Measurements from ENCODE around the gene ADCK1.

Gene ADCK1

GRCh38 chr14:77760381-77761204, 39.3 kb upstream of the ADCK1 start, which contains the start of gene SNW1:
Gene SNW1, minus strand, starts transcription at chr14:77761156. Its CDS starts 29 bp downstream, at chr14:77761127.
- Histone ChIP-seq H3K27me3 (ENCODE audit: low read depth, low read length) (no peaks in the 10 kb centered on the region), H3K79me2 (ENCODE audit: low read length) (peaks cover 54% of the 10 kb centered on the region), H3K4me2 (ENCODE audit: low read length) (peak within 1 kb of the TSS; percentile 86), H2AFZ (ENCODE audit: low read depth, low read length) (peak within 1 kb of the TSS; percentile 96), H3K4me1 (ENCODE audit: low read length) (peaks cover 10% of the 10 kb centered on the region; the same call in 1 of the 2 replicates), H4K20me1 (ENCODE audit: insufficient read depth, low read length) (peaks cover 16% of the 10 kb centered on the region; the same call in 1 of the 2 replicates), H3K4me3 (ENCODE audit: low read length) (peak within 1 kb of the TSS; percentile 88), H3K9ac (ENCODE audit: low read length) (peak within 1 kb of the TSS; percentile 90), H3K9me3 (ENCODE audit: insufficient read depth, low read length) (no peaks in the 10 kb centered on the region), H3K27ac (ENCODE audit: low read length) (peak within 1 kb of the TSS; percentile 73), H3K36me3 (replicated peaks; ENCODE audit: low read depth, low read length) (peaks cover 13% of the 10 kb centered on the region)
- TF ChIP-seq EZH2phosphoT487 (IDR thresholded peaks at IDR 0.05; ENCODE audit: low read depth) (no peak), CTCF (IDR thresholded peaks at IDR 0.05; ENCODE audit: low read depth, low read length) (no peak)

GRCh38 chr14:77761205-77761931, 38.5 kb upstream of the ADCK1 start:
- Histone ChIP-seq H3K4me3 (ENCODE audit: low read length) (peak overlapping the region; percentile 88), H3K4me1 (ENCODE audit: low read length) (peaks cover 10% of the 10 kb centered on the region; the same call in 1 of the 2 replicates), H3K4me2 (ENCODE audit: low read length) (peak overlapping the region; percentile 86), H3K27ac (ENCODE audit: low read length) (peak overlapping the region; percentile 73), H2AFZ (ENCODE audit: low read depth, low read length) (peak overlapping the region; percentile 96), H3K27me3 (ENCODE audit: low read depth, low read length) (no peaks in the 10 kb centered on the region), H3K36me3 (replicated peaks; ENCODE audit: low read depth, low read length) (peaks cover 8% of the 10 kb centered on the region), H4K20me1 (ENCODE audit: insufficient read depth, low read length) (peaks cover 16% of the 10 kb centered on the region; the same call in 1 of the 2 replicates), H3K9me3 (ENCODE audit: insufficient read depth, low read length) (no peaks in the 10 kb centered on the region), H3K79me2 (ENCODE audit: low read length) (peaks cover 46% of the 10 kb centered on the region), H3K9ac (ENCODE audit: low read length) (peak overlapping the region; percentile 90)
- TF ChIP-seq EZH2phosphoT487 (IDR thresholded peaks at IDR 0.05; ENCODE audit: low read depth) = no peak
- TF ChIP-seq CTCF (IDR thresholded peaks at IDR 0.05; ENCODE audit: low read depth, low read length) = peak; percentile 48

GRCh38 chr14:77763316-77763715, 36.6 kb upstream of the ADCK1 start:
- H3K79me2 ChIP-seq (ENCODE audit: low read length) = peaks cover 27% of the 10 kb centered on the region
- H3K27me3 ChIP-seq (ENCODE audit: low read depth, low read length) = no peaks in the 10 kb centered on the region
- peaks cover 4% of the 10 kb centered on the region for H3K36me3 ChIP-seq (replicated peaks; ENCODE audit: low read depth, low read length)
- TF ChIP-seq EZH2phosphoT487 (IDR thresholded peaks at IDR 0.05; ENCODE audit: low read depth) = no peak
- no peak for TF ChIP-seq CTCF (IDR thresholded peaks at IDR 0.05; ENCODE audit: low read depth, low read length)
- peaks cover 6% of the 10 kb centered on the region; the same call in 1 of the 2 replicates for H4K20me1 ChIP-seq (ENCODE audit: insufficient read depth, low read length)
- no peak overlapping the region for H2AFZ ChIP-seq (ENCODE audit: low read depth, low read length)
- no peak overlapping the region for H3K9ac ChIP-seq (ENCODE audit: low read length)
- H3K9me3 ChIP-seq (ENCODE audit: insufficient read depth, low read length) = no peaks in the 10 kb centered on the region
- H3K27ac ChIP-seq (ENCODE audit: low read length) = no peak overlapping the region
- H3K4me1 ChIP-seq (ENCODE audit: low read length) = peaks cover 10% of the 10 kb centered on the region; the same call in 1 of the 2 replicates
- H3K4me3 ChIP-seq (ENCODE audit: low read length) = no peak overlapping the region
- H3K4me2 ChIP-seq (ENCODE audit: low read length) = no peak overlapping the region

GRCh38 chr14:77763978-77764377, 35.9 kb upstream of the ADCK1 start:
- no peak overlapping the region for H3K4me3 ChIP-seq (ENCODE audit: low read length)

More at GRCh38 chr14:77763978-77764377, 35.9 kb upstream of the ADCK1 start:
- no peak overlapping the region for H2AFZ ChIP-seq (ENCODE audit: low read depth, low read length)
- H3K36me3 ChIP-seq (replicated peaks; ENCODE audit: low read depth, low read length) = no peaks in the 10 kb centered on the region
- no peak overlapping the region for H3K4me2 ChIP-seq (ENCODE audit: low read length)
- peaks cover 10% of the 10 kb centered on the region; the same call in 1 of the 2 replicates for H3K4me1 ChIP-seq (ENCODE audit: low read length)
- H3K27me3 ChIP-seq (ENCODE audit: low read depth, low read length) = no peaks in the 10 kb centered on the region
- no peak overlapping the region for H3K27ac ChIP-seq (ENCODE audit: low read length)
- H3K79me2 ChIP-seq (ENCODE audit: low read length) = peaks cover 20% of the 10 kb centered on the region
- peaks cover 2% of the 10 kb centered on the region; the same call in 1 of the 2 replicates for H4K20me1 ChIP-seq (ENCODE audit: insufficient read depth, low read length)
- no peaks in the 10 kb centered on the region for H3K9me3 ChIP-seq (ENCODE audit: insufficient read depth, low read length)
- no peak overlapping the region for H3K9ac ChIP-seq (ENCODE audit: low read length)
- no peak for TF ChIP-seq EZH2phosphoT487 (IDR thresholded peaks at IDR 0.05; ENCODE audit: low read depth)
- no peak for TF ChIP-seq CTCF (IDR thresholded peaks at IDR 0.05; ENCODE audit: low read depth, low read length)

Data from OCI-LY3 (cell line).